Measurements from ENCODE around the gene UBA52. TPM values are rescaled to one million over a fixed set of nuclear protein-coding genes. Genes with fewer than 3 reads are reported as not detected.

UBA52 gene
- total and polyA plus RNA-seq, 10 of the 15 experiments (the other 5 are each of a cell fraction or from before 2014, with no cell fraction given): 1,131 to 2,392 (median 1,645) TPM

DNA sequence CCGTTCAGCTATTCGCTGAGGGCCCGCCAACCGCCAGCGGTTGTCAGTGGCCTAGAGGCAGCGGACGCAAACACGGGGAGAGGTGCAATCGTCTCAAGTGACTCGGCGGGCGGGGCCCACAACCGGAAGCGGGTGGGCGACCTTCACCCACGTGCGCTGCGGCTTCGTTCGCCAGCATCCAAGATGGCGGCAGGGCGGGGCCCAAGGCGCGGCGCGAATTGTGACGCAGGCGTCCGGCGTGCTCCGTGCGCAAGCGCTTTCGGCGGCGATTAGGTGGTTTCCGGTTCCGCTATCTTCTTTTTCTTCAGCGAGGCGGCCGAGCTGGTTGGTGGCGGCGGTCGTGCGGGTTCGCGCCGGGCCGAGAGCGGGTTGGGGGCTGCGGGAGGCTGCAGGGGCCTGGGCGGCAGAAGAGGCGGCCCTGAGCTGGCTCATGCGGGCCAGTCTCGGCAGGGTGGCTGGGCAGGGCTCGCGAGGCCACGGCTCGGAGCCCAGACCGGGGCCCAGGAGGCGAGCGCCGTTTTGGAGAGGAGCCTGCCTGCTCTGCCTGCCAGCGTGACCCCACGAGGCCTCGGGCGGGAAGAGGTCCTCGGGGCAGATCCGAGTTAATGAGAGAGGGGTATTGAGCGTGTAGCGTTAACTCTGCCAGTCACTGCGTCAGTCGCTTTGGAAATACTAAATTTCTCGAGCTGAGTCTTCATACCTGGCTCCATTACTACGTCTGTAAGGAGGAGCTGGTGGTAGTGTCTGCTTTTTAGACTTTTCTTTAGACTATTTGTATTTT is at the start of gene UBA52 (continued):
- TF ChIP-seq, protein P1, sequence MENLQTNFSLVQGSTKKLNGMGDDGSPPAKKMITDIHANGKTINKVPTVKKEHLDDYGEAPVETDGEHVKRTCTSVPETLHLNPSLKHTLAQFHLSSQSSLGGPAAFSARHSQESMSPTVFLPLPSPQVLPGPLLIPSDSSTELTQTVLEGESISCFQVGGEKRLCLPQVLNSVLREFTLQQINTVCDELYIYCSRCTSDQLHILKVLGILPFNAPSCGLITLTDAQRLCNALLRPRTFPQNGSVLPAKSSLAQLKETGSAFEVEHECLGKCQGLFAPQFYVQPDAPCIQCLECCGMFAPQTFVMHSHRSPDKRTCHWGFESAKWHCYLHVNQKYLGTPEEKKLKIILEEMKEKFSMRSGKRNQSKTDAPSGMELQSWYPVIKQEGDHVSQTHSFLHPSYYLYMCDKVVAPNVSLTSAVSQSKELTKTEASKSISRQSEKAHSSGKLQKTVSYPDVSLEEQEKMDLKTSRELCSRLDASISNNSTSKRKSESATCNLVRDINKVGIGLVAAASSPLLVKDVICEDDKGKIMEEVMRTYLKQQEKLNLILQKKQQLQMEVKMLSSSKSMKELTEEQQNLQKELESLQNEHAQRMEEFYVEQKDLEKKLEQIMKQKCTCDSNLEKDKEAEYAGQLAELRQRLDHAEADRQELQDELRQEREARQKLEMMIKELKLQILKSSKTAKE (IDR thresholded peaks at IDR 0.05; ENCODE audit: low read depth, poor library complexity, severe bottlenecking): no peak
- TF ChIP-seq MTA3 (IDR thresholded peaks at IDR 0.05; ENCODE audit: borderline replicate concordance, low read length) (no peak), EP300 (IDR thresholded peaks at IDR 0.05; ENCODE audit: borderline replicate concordance in 1 of 2, control insufficient read depth in 1 of 2, low read depth in 2 of 2, low read length in 2 of 2) (0 out of 4 replicates have a peak, but pooled peaks of 1 of the 2 experiments have one; percentile 17), TAF1 (IDR thresholded peaks at IDR 0.05; ENCODE audit: borderline replicate concordance, low read depth, low read length) (peak; percentile 98), CHD1 (IDR thresholded peaks at IDR 0.05; ENCODE audit: low read depth, low read length) (no peak), TBL1XR1 (IDR thresholded peaks at IDR 0.05; ENCODE audit: low read depth, low read length) (no peak), BMI1 (IDR thresholded peaks at IDR 0.05; ENCODE audit: borderline replicate concordance) (no peak), ZNF24 (IDR thresholded peaks at IDR 0.05) (no peak), GABPA (IDR thresholded peaks at IDR 0.05; ENCODE audit: low read depth) (peak; percentile 82), MYB (IDR thresholded peaks at IDR 0.05; ENCODE audit: borderline replicate concordance, low read depth, low read length) (no peak), SMARCA5 (IDR thresholded peaks at IDR 0.05) (no peak), NR2F1 (conservative IDR thresholded peaks at IDR 0.05) (no peak; the same call in 1 of the 2 replicates), RAD51 (IDR thresholded peaks at IDR 0.05) (peak; percentile 90), KLF5 (IDR thresholded peaks at IDR 0.05; ENCODE audit: partially characterized antibody) (no peak), YY1 (IDR thresholded peaks at IDR 0.05; ENCODE audit: low read depth, low read length) (peak; percentile 100), GATAD2B (conservative IDR thresholded peaks at IDR 0.05; ENCODE audit: low read depth) (peak; percentile 73), BCL11A (IDR thresholded peaks at IDR 0.05; ENCODE audit: low read depth, low read length) (no peak)
- TF ChIP-seq, protein P2, sequence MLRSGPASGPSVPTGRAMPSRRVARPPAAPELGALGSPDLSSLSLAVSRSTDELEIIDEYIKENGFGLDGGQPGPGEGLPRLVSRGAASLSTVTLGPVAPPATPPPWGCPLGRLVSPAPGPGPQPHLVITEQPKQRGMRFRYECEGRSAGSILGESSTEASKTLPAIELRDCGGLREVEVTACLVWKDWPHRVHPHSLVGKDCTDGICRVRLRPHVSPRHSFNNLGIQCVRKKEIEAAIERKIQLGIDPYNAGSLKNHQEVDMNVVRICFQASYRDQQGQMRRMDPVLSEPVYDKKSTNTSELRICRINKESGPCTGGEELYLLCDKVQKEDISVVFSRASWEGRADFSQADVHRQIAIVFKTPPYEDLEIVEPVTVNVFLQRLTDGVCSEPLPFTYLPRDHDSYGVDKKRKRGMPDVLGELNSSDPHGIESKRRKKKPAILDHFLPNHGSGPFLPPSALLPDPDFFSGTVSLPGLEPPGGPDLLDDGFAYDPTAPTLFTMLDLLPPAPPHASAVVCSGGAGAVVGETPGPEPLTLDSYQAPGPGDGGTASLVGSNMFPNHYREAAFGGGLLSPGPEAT (IDR thresholded peaks at IDR 0.05; ENCODE audit: low read depth): peak; percentile 48; the same call in 1 of the 2 replicates
- TF ChIP-seq, protein P3, sequence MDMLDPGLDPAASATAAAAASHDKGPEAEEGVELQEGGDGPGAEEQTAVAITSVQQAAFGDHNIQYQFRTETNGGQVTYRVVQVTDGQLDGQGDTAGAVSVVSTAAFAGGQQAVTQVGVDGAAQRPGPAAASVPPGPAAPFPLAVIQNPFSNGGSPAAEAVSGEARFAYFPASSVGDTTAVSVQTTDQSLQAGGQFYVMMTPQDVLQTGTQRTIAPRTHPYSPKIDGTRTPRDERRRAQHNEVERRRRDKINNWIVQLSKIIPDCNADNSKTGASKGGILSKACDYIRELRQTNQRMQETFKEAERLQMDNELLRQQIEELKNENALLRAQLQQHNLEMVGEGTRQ (IDR thresholded peaks at IDR 0.05; ENCODE audit: borderline replicate concordance, low read depth, low read length): peak; percentile 89
- TF ChIP-seq, protein P4, sequence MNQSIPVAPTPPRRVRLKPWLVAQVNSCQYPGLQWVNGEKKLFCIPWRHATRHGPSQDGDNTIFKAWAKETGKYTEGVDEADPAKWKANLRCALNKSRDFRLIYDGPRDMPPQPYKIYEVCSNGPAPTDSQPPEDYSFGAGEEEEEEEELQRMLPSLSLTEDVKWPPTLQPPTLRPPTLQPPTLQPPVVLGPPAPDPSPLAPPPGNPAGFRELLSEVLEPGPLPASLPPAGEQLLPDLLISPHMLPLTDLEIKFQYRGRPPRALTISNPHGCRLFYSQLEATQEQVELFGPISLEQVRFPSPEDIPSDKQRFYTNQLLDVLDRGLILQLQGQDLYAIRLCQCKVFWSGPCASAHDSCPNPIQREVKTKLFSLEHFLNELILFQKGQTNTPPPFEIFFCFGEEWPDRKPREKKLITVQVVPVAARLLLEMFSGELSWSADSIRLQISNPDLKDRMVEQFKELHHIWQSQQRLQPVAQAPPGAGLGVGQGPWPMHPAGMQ (IDR thresholded peaks at IDR 0.05; ENCODE audit: borderline replicate concordance): no peak
- TF ChIP-seq, protein P5, sequence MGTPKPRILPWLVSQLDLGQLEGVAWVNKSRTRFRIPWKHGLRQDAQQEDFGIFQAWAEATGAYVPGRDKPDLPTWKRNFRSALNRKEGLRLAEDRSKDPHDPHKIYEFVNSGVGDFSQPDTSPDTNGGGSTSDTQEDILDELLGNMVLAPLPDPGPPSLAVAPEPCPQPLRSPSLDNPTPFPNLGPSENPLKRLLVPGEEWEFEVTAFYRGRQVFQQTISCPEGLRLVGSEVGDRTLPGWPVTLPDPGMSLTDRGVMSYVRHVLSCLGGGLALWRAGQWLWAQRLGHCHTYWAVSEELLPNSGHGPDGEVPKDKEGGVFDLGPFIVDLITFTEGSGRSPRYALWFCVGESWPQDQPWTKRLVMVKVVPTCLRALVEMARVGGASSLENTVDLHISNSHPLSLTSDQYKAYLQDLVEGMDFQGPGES (IDR thresholded peaks at IDR 0.05): no peak
